Activated naive CD4-positive, alpha-beta T cell treated with anti-CD3 and anti-CD28 coated beads, Interleukin-2, amount 50 U/mL, for 16 hours (primary cell): ENCODE data around the gene VAMP2.
"Not testable (repeated sequence)": the region's sequence is repeated elsewhere in the genome, so short reads cannot be mapped to it uniquely, and the experiment has no call there.

ENCODE experiments used
- DNase-seq: peaks from one replicate; pipeline ENCODE4 v3.0.0-alpha.2; 2020

The VAMP2 gene

DNA sequence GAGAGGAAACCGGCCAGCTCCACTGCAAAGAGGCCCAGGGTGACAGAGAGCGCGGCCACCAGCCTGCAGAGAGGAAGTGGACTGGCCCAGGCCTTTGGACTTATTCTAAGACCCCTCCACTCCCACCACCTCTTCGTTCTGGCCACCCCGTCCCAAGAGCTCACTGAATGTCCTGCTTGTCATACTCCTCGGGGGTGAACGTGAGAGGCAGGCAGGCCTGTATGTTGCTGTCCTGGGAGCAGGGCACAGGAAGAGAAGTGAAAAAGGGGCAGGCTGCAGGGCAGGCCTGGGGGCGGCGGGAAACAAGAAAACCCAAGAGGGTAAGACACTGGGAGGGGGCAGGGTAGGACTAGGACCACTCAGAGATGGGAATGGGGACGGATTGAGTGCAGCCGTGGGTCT is 13.0 kb upstream of the VAMP2 start:
- no peak for DNase-seq

DNA sequence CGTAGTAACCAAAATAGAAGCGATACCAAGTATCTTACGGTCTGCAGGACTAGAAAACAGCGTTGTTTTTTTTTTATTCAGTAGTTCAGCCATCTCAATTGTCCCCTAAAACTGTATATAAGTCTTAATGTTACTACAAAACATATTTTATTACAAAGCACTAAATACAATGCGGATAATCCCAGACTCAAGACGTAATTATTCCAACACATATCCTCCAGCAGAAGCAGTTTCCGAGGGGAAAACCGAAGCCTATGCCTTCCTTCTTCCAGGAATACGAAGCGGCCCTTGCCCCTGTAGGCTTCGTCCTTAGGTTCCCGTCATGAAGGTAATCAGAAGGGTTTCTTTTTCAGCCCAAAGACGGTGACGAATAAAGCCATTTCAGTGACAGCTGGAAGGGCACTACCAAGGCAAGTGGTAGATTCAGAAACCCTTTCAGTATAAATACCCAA is 11.1 kb upstream of the VAMP2 start:
- DNase-seq = no peak

- DNase-seq = peak; percentile 81
Measured at GRCh38 chr17:8173056-8173870, 10.5 kb upstream of the VAMP2 start.

- not testable (repeated sequence) for DNase-seq
Measured at GRCh38 chr17:8170186-8170585, 7.4 kb upstream of the VAMP2 start.

- no peak for DNase-seq
Measured at GRCh38 chr17:8167526-8167925, 4.8 kb upstream of the VAMP2 start.

GRCh38 chr17:8166731-8167130 is 4.0 kb upstream of the VAMP2 start:
- DNase-seq = no peak

DNA sequence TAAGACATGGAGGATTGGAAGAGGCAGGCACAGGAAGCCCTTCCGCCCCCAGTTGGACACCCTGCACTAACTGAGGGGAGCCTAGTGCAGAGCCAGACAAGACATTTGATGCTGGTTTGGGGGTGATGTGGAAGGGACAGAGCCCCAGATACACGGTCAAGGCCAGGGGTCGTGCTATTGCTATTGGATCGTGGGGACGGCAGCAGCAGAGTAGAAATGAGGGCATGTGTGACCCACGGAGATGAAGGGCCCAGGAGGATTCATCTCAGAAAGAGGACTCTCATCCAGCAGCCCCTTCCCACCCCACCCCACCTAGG is 2.0 kb upstream of the VAMP2 start:
- DNase-seq = no peak

- peak; percentile 60 for DNase-seq
Measured at GRCh38 chr17:8163978-8164814, 1.4 kb upstream of the VAMP2 start.

DNA sequence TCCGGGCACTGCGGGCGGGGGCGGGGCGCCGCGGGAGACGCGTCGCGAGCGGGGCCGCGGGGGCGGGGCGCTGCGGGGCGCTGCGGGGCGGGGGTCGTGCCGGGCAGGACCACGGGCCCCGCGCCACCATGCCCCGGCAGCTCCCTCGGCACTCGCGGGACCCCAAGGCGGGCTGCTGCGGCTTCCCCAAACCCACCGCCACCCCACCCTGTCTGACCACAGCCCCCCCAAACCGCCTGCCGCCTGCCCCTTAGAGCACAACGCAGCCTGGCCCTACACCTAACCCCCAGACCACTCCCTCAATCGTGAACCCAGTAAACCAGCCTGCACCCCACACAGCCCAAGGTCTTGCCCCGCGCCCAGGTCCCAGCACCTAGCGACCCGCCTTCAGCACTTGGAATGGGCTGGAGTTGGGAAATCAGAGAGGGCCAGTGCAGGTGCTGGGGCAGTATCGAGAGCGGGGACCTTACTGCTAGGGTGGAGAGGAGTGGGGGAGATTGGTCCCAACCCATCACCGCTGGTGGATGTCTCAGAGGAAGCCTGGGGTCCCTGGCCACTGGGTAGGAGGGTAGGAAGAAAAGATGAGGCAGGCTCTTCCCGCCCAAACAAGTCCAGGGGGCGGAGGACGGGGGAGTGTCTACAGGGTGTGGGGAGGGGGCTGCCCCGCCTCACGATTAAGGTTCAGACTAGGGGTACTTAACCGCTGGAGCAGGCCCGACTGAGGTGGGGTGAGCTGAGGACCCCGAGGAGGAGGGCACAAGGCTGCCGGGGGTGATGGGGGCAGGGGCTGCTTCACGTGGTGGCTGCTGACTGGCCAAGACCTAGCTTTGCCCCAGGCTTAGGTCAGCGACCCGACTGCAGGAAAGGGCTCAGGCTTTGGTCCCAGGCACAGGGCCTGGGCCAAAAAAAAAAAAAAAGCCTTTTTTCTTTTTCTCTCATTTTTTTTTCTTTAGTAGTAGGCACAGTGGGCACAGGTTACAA is 539 bp upstream of the VAMP2 start:
- no peak for DNase-seq

GRCh38 chr17:8161289-8162232 is 1.2 kb downstream of the VAMP2 start:
- no peak for DNase-seq

GRCh38 chr17:8160741-8161221 is 2.0 kb downstream of the VAMP2 start:
- peak; percentile 40 for DNase-seq

DNA sequence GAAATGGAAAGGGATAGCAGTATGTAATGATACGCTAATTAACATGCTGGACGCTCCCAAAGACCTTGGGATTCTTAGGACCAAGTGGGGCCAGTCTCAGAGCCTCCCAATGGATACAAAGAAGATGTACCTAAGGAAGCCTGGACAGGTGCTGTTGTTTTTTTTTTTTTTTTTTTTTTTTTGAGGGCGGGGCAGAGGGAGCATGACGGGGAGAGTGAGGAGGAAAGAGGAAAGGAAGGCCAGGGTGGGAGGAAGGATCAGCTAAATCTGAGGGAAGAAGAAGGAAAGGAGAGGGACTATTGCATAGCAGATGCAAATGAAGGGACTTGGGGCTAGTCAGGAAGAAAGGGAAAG is 2.5 kb downstream of the VAMP2 start:
- DNase-seq = no peak

GRCh38 chr17:8159459-8160223 is 3.1 kb downstream of the VAMP2 start:
- no peak for DNase-seq

GRCh38 chr17:8159032-8159400 is 3.7 kb downstream of the VAMP2 start:
- DNase-seq = no peak

DNA sequence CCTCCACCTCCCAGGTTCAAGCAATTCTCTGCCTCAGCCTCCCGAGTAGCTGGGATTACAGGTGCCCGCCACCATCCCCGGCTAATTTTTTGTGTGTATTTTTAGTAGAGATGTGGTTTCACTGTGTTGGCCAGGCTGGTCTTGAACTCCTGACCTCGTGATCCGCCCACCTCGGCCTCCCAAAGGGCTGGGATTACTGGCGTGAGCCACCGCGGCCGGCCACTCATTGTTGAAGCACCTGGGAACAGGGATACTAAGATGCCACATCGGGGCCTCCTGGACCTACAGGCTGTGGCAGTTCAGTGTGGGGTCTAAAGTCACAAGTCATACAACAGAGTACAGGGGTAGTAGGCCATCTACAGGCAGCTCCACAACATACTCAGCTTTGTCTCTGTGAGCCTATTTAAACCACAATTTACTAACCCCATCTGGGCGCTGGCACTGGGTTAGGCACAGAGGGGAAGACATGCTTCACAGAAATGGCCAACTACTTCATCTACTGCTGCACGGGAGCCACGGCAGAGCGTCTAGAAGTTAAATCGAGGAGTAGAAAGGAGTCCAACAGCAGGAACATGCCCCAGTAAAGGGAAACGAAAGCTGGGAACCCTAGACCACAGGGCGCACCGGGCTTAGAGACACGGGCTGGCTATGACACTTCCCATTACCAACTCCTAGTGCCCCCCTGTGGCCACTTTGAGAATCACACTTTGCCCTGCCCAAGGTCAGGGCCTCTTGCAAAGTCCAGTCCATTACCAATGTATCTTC is 4.3 kb downstream of the VAMP2 start:
- DNase-seq = peak; percentile 84

DNA sequence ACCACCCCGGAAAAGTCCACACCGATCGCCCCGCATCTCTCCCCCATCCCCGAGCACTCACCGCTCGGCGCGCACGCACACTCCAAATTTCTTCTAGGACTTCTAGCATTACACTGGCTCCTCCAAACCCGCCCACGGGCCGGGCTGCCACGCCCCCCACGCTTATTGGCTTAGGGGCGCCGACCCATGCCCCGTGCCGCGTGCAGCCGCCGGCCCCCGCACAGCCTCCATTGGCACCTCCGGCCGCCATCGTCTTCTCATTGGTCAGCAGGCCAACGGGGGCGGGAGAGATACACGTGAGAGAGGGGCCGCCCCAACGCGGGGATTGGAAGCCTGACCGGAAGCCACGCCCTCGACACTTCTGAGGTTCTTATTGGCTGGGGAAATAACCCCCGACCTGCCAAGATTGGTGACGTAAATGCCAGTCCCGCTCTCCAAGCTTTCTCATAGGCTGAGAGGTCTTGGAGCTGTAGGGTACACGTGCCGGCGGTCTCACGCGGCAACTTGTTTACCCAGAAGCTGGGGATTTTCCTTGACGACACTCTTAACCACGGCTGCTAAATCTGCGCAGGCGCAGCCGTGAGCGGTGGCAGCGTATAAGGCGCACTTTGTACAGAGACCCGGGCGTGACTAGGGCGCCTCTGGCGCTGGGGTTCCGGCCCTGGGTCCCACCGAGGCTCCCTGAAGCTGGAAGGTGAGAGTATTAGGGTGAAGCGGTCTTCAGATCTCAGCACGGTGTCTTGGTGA is 6.3 kb downstream of the VAMP2 start:
- peak; percentile 100 for DNase-seq

- no peak for DNase-seq
Measured at GRCh38 chr17:8155996-8156245, 6.8 kb downstream of the VAMP2 start.

- DNase-seq = no peak
Measured at GRCh38 chr17:8155231-8155995, 7.3 kb downstream of the VAMP2 start.

- DNase-seq = no peak
Measured at GRCh38 chr17:8154608-8155155, 8.1 kb downstream of the VAMP2 start.
